Body of pancreas (tissue), 4 donors: ENCODE data around the gene SMIM14. TPM values are rescaled to one million over a fixed set of nuclear protein-coding genes. Genes with fewer than 3 reads are reported as not detected.

ENCODE experiments used
- ATAC-seq: fragments of 150-250 bp; one replicate; pipeline ENCODE4 v1.9.1; 2016
- DNase-seq, 4 donors: peaks; one replicate each; pipeline ENCODE4 v3.0.0-alpha.2; 2019
- H3K27ac ChIP-seq, 4 donors: fragments of 200-600 bp; sonication (generic); 1 replicate in 3 of 4; 2 replicates in 1 of 4; pipeline versions ENCODE4 v1.5.1 to v1.6.1; 2016 to 2019; ENCODE audit warnings: mild to moderate bottlenecking in 1 of 4, mixed read lengths in 1 of 4, moderate library complexity in 1 of 4
- H3K27me3 ChIP-seq, 2 donors: fragments of 200-600 bp; sonication (generic); one replicate each; pipeline ENCODE4 v1.6.0; 2016; ENCODE audit warnings: mild to moderate bottlenecking in 1 of 2
- H3K36me3 ChIP-seq, 2 donors: fragments of 200-600 bp; sonication (generic); replicated peaks in 1 of 2; 2 replicates each; pipeline ENCODE4 v1.5.1; 2016; ENCODE audit warnings: low read depth in 2 of 2; ENCODE audit not compliant: insufficient read depth in 1 of 2
- H3K4me1 ChIP-seq: fragments of 200-600 bp; sonication (generic); one replicate; pipeline ENCODE4 v1.6.0; 2016
- H3K4me3 ChIP-seq, 2 donors: fragments of 200-600 bp; sonication (generic); 1 replicate in 1 of 2; 2 replicates in 1 of 2; pipeline ENCODE4 v1.5.1; 2016 to 2019
- H3K9me3 ChIP-seq, 3 donors: fragments of 200-600 bp; sonication (generic); 1 replicate in 2 of 3; 2 replicates in 1 of 3; pipeline ENCODE4 v1.5.1; 2016
- POLR2A ChIP-seq, 3 donors: fragments of 450-650 bp; IDR thresholded peaks; one replicate each; pipeline ENCODE4 v1.6.1; 2016; ENCODE audit warnings: antibody characterized with exemption in 3 of 3, mild to moderate bottlenecking in 2 of 3
- WGBS, 2 donors: methylation state at CpG; one replicate each; pipeline ENCODE4 v1.1.5; 2017; 5-methylcytosine and 5-hydroxymethylcytosine counted together
- intact Hi-C: fragments of 100-400 bp; cut with DNase I; formaldehyde crosslinking; loops from one replicate; pipeline ENCODE4 v1.15.1; 2023
- total RNA-seq, 2 donors: library from RNA; depleted of rRNA; stranded (reverse); fragments of >200 nt; gene quantifications; one replicate each; pipeline ENCODE4 v1.1.0, GENCODE V29; 2016
- TF ChIP-seq, protein P1 (sequence below), 7 experiments: fragments of 450-650 bp in 4 of 7; fragments of 200-600 bp in 3 of 7; sonication (generic) in 3 of 7; IDR thresholded peaks; one replicate each; pipeline ENCODE4 v1.5.1; 2016 to 2019; ENCODE audit warnings: antibody characterized with exemption in 7 of 7

Gene SMIM14
- total RNA-seq, 2 donors from 2014 or later, result 24.4 to 26.2 TPM

DNA sequence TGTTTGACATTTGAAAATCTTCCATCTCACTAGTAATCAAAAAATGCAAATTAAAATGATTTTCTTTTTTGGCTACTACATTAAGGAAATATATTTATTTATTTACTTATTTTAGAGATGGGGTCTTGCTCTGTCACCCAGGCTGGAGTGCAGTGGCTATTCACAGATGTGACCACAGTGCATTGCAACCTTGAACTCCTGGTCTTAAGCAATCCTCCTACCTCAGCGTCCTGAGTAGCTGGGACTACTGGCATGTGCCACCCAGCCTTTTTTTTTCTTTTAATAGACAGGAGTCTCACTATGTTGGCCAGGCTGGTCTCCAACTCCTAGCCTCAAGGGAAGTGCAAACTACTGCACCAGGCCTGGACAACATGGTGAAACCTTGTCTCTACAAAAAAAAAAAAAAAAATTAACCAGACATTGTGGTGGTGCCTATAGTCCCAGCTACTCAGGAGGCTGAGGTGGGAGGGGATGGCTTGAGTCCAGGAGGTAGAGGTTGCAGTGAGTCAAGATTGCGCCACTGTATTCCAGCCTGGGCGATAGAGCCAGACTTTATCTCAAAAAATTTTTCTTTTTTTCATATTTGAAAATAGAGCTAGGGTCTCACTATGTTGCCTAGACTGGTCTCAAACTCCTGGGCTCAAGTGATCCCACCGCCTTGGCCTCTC lies 4.4 kb upstream of the SMIM14 start:
- Histone ChIP-seq H3K9me3 (no peaks in the 10 kb centered on the region), H3K36me3 (no peaks in the 10 kb centered on the region), H3K27ac (no peak overlapping the region), H3K4me1 (peaks cover 10% of the 10 kb centered on the region), H3K4me3 (no peak overlapping the region), H3K27me3 (no peaks in the 10 kb centered on the region)
- TF ChIP-seq, protein P1, sequence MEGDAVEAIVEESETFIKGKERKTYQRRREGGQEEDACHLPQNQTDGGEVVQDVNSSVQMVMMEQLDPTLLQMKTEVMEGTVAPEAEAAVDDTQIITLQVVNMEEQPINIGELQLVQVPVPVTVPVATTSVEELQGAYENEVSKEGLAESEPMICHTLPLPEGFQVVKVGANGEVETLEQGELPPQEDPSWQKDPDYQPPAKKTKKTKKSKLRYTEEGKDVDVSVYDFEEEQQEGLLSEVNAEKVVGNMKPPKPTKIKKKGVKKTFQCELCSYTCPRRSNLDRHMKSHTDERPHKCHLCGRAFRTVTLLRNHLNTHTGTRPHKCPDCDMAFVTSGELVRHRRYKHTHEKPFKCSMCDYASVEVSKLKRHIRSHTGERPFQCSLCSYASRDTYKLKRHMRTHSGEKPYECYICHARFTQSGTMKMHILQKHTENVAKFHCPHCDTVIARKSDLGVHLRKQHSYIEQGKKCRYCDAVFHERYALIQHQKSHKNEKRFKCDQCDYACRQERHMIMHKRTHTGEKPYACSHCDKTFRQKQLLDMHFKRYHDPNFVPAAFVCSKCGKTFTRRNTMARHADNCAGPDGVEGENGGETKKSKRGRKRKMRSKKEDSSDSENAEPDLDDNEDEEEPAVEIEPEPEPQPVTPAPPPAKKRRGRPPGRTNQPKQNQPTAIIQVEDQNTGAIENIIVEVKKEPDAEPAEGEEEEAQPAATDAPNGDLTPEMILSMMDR (IDR thresholded peaks at IDR 0.05), result no peak
- no peak for TF ChIP-seq POLR2A (IDR thresholded peaks at IDR 0.05)
- intact Hi-C loops, result no loop called here
- ATAC-seq (no peak), DNase-seq (no peak)
- WGBS, 2 donors, result 70 to 78% methylated on average over 4 of the region's 4 CpGs

DNA sequence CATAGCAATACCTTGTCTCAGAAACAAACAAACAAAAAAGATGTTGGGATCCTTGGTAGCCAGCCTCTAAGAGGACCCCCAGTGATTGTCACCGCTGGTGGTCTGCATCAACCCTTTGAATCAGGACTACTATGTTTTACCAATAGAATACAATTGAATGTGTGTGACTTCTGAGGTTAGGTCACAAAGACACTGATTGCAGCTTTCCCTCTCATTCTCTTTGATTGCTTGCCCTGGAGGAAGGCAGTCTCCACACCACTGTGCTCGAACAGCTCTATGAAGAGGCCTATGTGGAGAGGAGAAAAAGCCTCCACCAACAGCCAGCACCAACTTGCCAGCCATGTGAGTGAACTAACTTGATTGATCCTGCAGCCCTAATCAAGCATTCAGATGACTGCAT lies 2.8 kb upstream of the SMIM14 start:
- Histone ChIP-seq H3K27me3 (no peaks in the 10 kb centered on the region), H3K4me1 (peaks cover 10% of the 10 kb centered on the region), H3K9me3 (no peaks in the 10 kb centered on the region), H3K36me3 (no peaks in the 10 kb centered on the region), H3K27ac (no peak overlapping the region), H3K4me3 (no peak overlapping the region)
- WGBS, 2 donors, result 85 to 100% methylated on average over 2 of the region's 2 CpGs
- intact Hi-C loops, result no loop called here
- no peak for ATAC-seq
- no peak for DNase-seq
- TF ChIP-seq POLR2A (IDR thresholded peaks at IDR 0.05), result no peak
- TF ChIP-seq, protein P1 (IDR thresholded peaks at IDR 0.05), result no peak

DNA sequence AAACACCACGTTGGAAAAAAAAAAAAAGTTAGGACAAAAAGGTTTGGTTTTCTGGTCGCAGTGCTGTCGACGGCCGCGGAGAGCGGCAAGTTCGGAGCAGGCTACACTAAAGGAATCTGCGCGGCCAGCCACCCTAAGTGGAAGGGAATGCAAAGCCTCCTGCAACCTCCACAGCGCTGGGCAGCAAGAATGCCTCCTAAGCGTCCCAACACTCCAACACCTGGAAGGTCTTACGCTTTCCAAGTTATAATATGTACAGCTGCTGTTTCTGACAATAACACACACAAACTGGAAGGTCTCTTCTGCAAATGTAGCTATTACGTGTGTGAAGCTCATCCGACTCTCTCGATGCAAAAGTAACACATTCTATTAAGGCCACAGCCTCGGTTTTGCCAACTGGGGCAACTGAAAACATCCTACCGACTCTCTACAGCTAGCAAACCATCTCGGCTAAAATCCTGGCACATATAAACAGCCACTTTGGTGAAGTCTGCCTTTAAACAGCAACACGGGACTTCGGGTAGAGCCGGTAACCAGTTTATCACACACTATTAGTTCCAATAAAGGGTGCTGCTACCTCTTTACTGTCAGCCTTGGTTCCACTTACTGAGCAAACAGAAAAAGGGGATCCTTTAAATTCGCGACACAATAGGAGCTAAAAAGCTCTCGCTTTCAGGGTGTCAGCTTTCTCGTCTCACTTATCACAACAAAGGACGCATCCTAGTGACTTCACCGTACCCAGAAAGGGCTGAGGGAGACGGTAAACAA lies 895 bp downstream of the SMIM14 start:
- H3K4me3 ChIP-seq, result peak overlapping the region; percentile 94 to 95
- WGBS, 2 donors, result 0 to 2% methylated on average over 29 of the region's 29 CpGs
- H3K27me3 ChIP-seq, result no peaks in the 10 kb centered on the region
- DNase-seq (peak; percentile 59 to 70 (median 62)), ATAC-seq (peak; percentile 28)
- TF ChIP-seq, protein P1 (IDR thresholded peaks at IDR 0.05), result no peak
- peak in 2 of 3 donors; percentile 36 to 43 for TF ChIP-seq POLR2A (IDR thresholded peaks at IDR 0.05)
- H3K9me3 ChIP-seq, result no peaks in the 10 kb centered on the region
- no peaks in the 10 kb centered on the region for H3K36me3 ChIP-seq
- peaks cover 39% of the 10 kb centered on the region for H3K4me1 ChIP-seq
- intact Hi-C loops, result no loop called here
- H3K27ac ChIP-seq, result peak overlapping the region; percentile 96 to 99 (median 98)

DNA sequence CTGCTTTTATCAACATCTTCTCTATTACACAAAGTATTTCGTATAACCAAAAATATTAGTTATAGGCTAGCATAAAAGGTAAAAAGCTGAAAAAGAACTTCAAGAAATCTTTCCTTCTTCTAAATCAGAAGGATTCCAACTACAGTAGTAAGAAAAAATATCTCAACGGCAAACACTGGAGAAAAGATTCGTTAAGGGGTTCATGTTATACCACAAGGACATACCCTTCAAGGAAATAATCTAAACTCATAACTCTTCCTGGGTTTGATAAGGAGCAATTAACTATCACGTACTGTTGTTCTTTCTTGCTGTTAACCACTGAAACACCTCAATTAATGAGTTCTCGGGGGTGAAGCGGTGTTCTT lies 1.5 kb downstream of the SMIM14 start:
- no peak for ATAC-seq
- DNase-seq, result no peak
- Histone ChIP-seq H3K27me3 (no peaks in the 10 kb centered on the region), H3K4me1 (peaks cover 39% of the 10 kb centered on the region), H3K27ac (peak overlapping the region; percentile 96 to 99 (median 98)), H3K4me3 (peak overlapping the region; percentile 94 to 95), H3K36me3 (no peaks in the 10 kb centered on the region), H3K9me3 (no peaks in the 10 kb centered on the region)
- 0% methylated on average over 6 of the region's 6 CpGs for WGBS, 2 donors
- TF ChIP-seq POLR2A (IDR thresholded peaks at IDR 0.05), result no peak
- TF ChIP-seq, protein P1 (IDR thresholded peaks at IDR 0.05), result no peak
- intact Hi-C loops, result no loop called here
